ENCODE results near the gene EEF1AKMT3. TPM values are rescaled to one million over a fixed set of nuclear protein-coding genes. Genes with fewer than 3 reads are reported as not detected.

The EEF1AKMT3 gene
- polyA plus RNA-seq, 1 donor (not counting 4 experiments of a cell fraction or from before 2014, with no cell fraction given), result 7.7 TPM

- Histone ChIP-seq H3K36me3 (ENCODE audit: control insufficient read depth in 2 of 2, extremely low read depth in 1 of 2, insufficient read depth in 2 of 2, low read length in 2 of 2) (peaks cover 0 to 3% of the 10 kb centered on the region in 2 experiments), H3K9me1 (ENCODE audit: control insufficient read depth, extremely low read depth, insufficient read depth, low read length) (no peaks in the 10 kb centered on the region), H4K20me1 (ENCODE audit: control insufficient read depth, extremely low read depth, insufficient read depth, low read length) (no peaks in the 10 kb centered on the region), H3K9me3 (ENCODE audit: control insufficient read depth, low read depth, low read length) (no peaks in the 10 kb centered on the region), H3K9ac (ENCODE audit: control insufficient read depth, extremely low read depth, insufficient read depth, low read length) (no peak overlapping the region), H3K4me3 (ENCODE audit: control insufficient read depth in 2 of 3, extremely low read depth in 1 of 3, insufficient read depth in 2 of 3, low read depth in 1 of 3, low read length in 3 of 3) (no peak overlapping the region), H3K4me1 (ENCODE audit: control insufficient read depth, extremely low read depth, insufficient read depth, low read length) (peaks cover 4% of the 10 kb centered on the region), H3K79me2 (ENCODE audit: control insufficient read depth, insufficient read depth, low read length) (no peaks in the 10 kb centered on the region), H2AFZ (ENCODE audit: control insufficient read depth, low read length) (no peak overlapping the region), H3K27me3 (ENCODE audit: control insufficient read depth, extremely low read depth, insufficient read depth, low read length) (no peaks in the 10 kb centered on the region), H3K4me2 (ENCODE audit: control insufficient read depth, extremely low read depth, insufficient read depth, low read depth, low read length) (no peak overlapping the region), H3K27ac (ENCODE audit: control insufficient read depth, insufficient read depth, low read length) (no peak overlapping the region)
- TF ChIP-seq EZH2 (IDR thresholded peaks at IDR 0.05; ENCODE audit: low read length) (no peak), CTCF (optimal IDR thresholded peaks at IDR 0.05 in 1 of 3, IDR thresholded peaks at IDR 0.05 in 1 of 3, conservative IDR thresholded peaks at IDR 0.05 in 1 of 3; ENCODE audit: extremely low read depth in 1 of 3, insufficient read depth in 2 of 3, low read length in 3 of 3) (no peak)
- FAIRE-seq, result no peak
- DNase-seq (ENCODE audit: low read depth, low spot score), result no peak
- dilution Hi-C loops (cut with MboI; ENCODE audit: extremely low pct_ligation_motif_present, low sequenced_read_pairs), result loop anchor here (25.0 kb wide), 1 partner anchor 141 kb away; the partner anchor contains the start of gene PIP4K2C
These were observed 44.5 kb upstream of the EEF1AKMT3 start for GRCh38 chr12:57727758-57728395.

GRCh38 chr12:57729321-57729844 is 43.0 kb upstream of the EEF1AKMT3 start:
- Histone ChIP-seq H3K27ac (ENCODE audit: control insufficient read depth, insufficient read depth, low read length) (no peak overlapping the region), H3K4me3 (ENCODE audit: control insufficient read depth in 2 of 3, extremely low read depth in 1 of 3, insufficient read depth in 2 of 3, low read depth in 1 of 3, low read length in 3 of 3) (no peak overlapping the region), H3K9me1 (ENCODE audit: control insufficient read depth, extremely low read depth, insufficient read depth, low read length) (no peaks in the 10 kb centered on the region), H3K9ac (ENCODE audit: control insufficient read depth, extremely low read depth, insufficient read depth, low read length) (no peak overlapping the region), H4K20me1 (ENCODE audit: control insufficient read depth, extremely low read depth, insufficient read depth, low read length) (no peaks in the 10 kb centered on the region), H3K4me2 (ENCODE audit: control insufficient read depth, extremely low read depth, insufficient read depth, low read depth, low read length) (no peak overlapping the region), H2AFZ (ENCODE audit: control insufficient read depth, low read length) (no peak overlapping the region), H3K79me2 (ENCODE audit: control insufficient read depth, insufficient read depth, low read length) (no peaks in the 10 kb centered on the region), H3K27me3 (ENCODE audit: control insufficient read depth, extremely low read depth, insufficient read depth, low read length) (peaks cover 7% of the 10 kb centered on the region), H3K36me3 (ENCODE audit: control insufficient read depth in 2 of 2, extremely low read depth in 1 of 2, insufficient read depth in 2 of 2, low read length in 2 of 2) (peaks cover 0 to 3% of the 10 kb centered on the region in 2 experiments), H3K4me1 (ENCODE audit: control insufficient read depth, extremely low read depth, insufficient read depth, low read length) (peaks cover 6% of the 10 kb centered on the region), H3K9me3 (ENCODE audit: control insufficient read depth, low read depth, low read length) (no peaks in the 10 kb centered on the region)
- dilution Hi-C loops (cut with MboI; ENCODE audit: extremely low pct_ligation_motif_present, low sequenced_read_pairs), result loop anchor here (25.0 kb wide), 1 partner anchor 142 kb away; the partner anchor contains the start of gene PIP4K2C
- FAIRE-seq, result no peak
- DNase-seq (ENCODE audit: low read depth, low spot score), result no peak
- TF ChIP-seq CTCF (optimal IDR thresholded peaks at IDR 0.05 in 1 of 3, IDR thresholded peaks at IDR 0.05 in 1 of 3, conservative IDR thresholded peaks at IDR 0.05 in 1 of 3; ENCODE audit: extremely low read depth in 1 of 3, insufficient read depth in 2 of 3, low read length in 3 of 3), result no peak
